Neural cell (in vitro differentiated cells): ENCODE measurements around the gene BABAM2. TPM values are rescaled to one million over a fixed set of nuclear protein-coding genes. Genes with fewer than 3 reads are reported as not detected.

Source experiments
- H2AFZ ChIP-seq: fragments of 200-600, 300-800 bp; sonication (generic), shearing (Covaris generic); 2 replicates; pipeline ENCODE4 v1.6.0; 2014; ENCODE audit warnings: low read depth, mild to moderate bottlenecking, antibody characterized with exemption, low read length, moderate library complexity
- H3F3A ChIP-seq: fragments of 200-600 bp; shearing (Covaris generic); 2 replicates; pipeline ENCODE4 v1.6.1; 2016; ENCODE audit warnings: mild to moderate bottlenecking, moderate library complexity, mixed read lengths, antibody characterized with exemption, low read length; ENCODE audit not compliant: insufficient read depth, poor library complexity, severe bottlenecking
- H3K27ac ChIP-seq: fragments of 200-600, 300-800 bp; sonication (generic), shearing (Covaris generic); 2 replicates; pipeline ENCODE4 v1.5.1; 2014; ENCODE audit warnings: mild to moderate bottlenecking, low read length, moderate library complexity
- H3K27me3 ChIP-seq: fragments of 300-800, 200-600 bp; sonication (generic), shearing (Covaris generic); 2 replicates; pipeline ENCODE4 v1.6.0; 2014; ENCODE audit warnings: mild to moderate bottlenecking, low read depth, low read length, moderate library complexity; ENCODE audit not compliant: insufficient read depth
- H3K36me3 ChIP-seq: fragments of 300-800, 200-600 bp; sonication (generic), shearing (Covaris generic); 2 replicates; pipeline ENCODE4 v1.5.1; 2014; ENCODE audit warnings: mild to moderate bottlenecking, antibody characterized with exemption, low read length, moderate library complexity; ENCODE audit not compliant: insufficient read depth
- H3K4me2 ChIP-seq: fragments of 300-800, 200-600 bp; sonication (generic), shearing (Covaris generic); 2 replicates; pipeline ENCODE4 v1.6.0; 2014; ENCODE audit warnings: mild to moderate bottlenecking, low read length
- H3K4me3 ChIP-seq: fragments of 300-800, 200-600 bp; sonication (generic), shearing (Covaris generic); 2 replicates; pipeline ENCODE4 v1.5.1; 2014; ENCODE audit warnings: mild to moderate bottlenecking, low read length, moderate library complexity
- H3K79me2 ChIP-seq: fragments of 200-600 bp; shearing (Covaris generic); replicated peaks from 2 replicates; pipeline ENCODE4 v1.6.0; 2014; ENCODE audit warnings: mild to moderate bottlenecking, low read length, moderate library complexity; ENCODE audit not compliant: insufficient read depth
- H3K9ac ChIP-seq: fragments of 300-800, 200-600 bp; sonication (generic), shearing (Covaris generic); 2 replicates; pipeline ENCODE4 v1.6.1; 2016; ENCODE audit warnings: mild to moderate bottlenecking, low read length, mixed read lengths
- H3K9me2 ChIP-seq: fragments of 200-600 bp; shearing (Covaris generic); 2 replicates; pipeline ENCODE4 v1.6.1; 2016; ENCODE audit warnings: mild to moderate bottlenecking, low read length, mixed read lengths; ENCODE audit not compliant: insufficient read depth
- H3K9me3 ChIP-seq: fragments of 200-600, 300-800 bp; sonication (generic), shearing (Covaris generic); 2 replicates; pipeline ENCODE4 v1.6.1; 2016; ENCODE audit warnings: mild to moderate bottlenecking, mixed run types, low read length, moderate library complexity, mixed read lengths
- H4K20me1 ChIP-seq: fragments of 200-600 bp; shearing (Covaris generic); 2 replicates; pipeline ENCODE4 v1.6.1; 2016; ENCODE audit warnings: mild to moderate bottlenecking, mixed run types; ENCODE audit not compliant: insufficient read depth
- EP300 ChIP-seq: fragments of 450-650 bp; conservative IDR thresholded peaks from 2 replicates; pipeline ENCODE4 v1.6.1; 2014; ENCODE audit warnings: antibody characterized with exemption, mild to moderate bottlenecking, moderate library complexity; ENCODE audit not compliant: poor library complexity, severe bottlenecking
- EZH2 ChIP-seq: fragments of 200-600, 300-800 bp; shearing (Covaris generic), sonication (generic); IDR thresholded peaks from 2 replicates; pipeline ENCODE4 v1.6.1; 2014; ENCODE audit warnings: antibody characterized with exemption, low read length, borderline replicate concordance, mild to moderate bottlenecking; ENCODE audit not compliant: insufficient read depth, poor library complexity, severe bottlenecking
- MXI1 ChIP-seq: fragments of 450-650 bp; conservative IDR thresholded peaks from 2 replicates; pipeline ENCODE4 v1.6.1; 2014; ENCODE audit warnings: antibody characterized with exemption, mild to moderate bottlenecking; ENCODE audit not compliant: poor library complexity, severe bottlenecking
- POLR2AphosphoS5 ChIP-seq: IDR thresholded peaks from 2 replicates; pipeline ENCODE4 v1.6.1; 2012
- RAD21 ChIP-seq: fragments of 450-650 bp; conservative IDR thresholded peaks from 2 replicates; pipeline ENCODE4 v1.6.1; 2014; ENCODE audit warnings: antibody characterized with exemption, mild to moderate bottlenecking, moderate library complexity
- REST ChIP-seq: IDR thresholded peaks from 2 replicates; pipeline ENCODE4 v1.6.1; 2012; ENCODE audit warnings: borderline replicate concordance
- SMC3 ChIP-seq: fragments of 450-650 bp; conservative IDR thresholded peaks from 2 replicates; pipeline ENCODE4 v1.6.1; 2014; ENCODE audit warnings: antibody characterized with exemption, mild to moderate bottlenecking, moderate library complexity; ENCODE audit not compliant: poor library complexity
- TAF1 ChIP-seq: IDR thresholded peaks from 2 replicates; pipeline ENCODE4 v1.6.1; 2012; ENCODE audit warnings: low read depth
- polyA plus RNA-seq: library from polyadenylated mRNA; depleted of rRNA; stranded (reverse); fragments of >200 nt; gene quantifications from 2 replicates; pipeline ENCODE4 v1.2.3, GENCODE V29; 2014
- TF ChIP-seq, protein P1 (sequence below): fragments of 450-650 bp; IDR thresholded peaks from 2 replicates; pipeline ENCODE4 v1.5.1; 2014; ENCODE audit warnings: antibody characterized with exemption, mild to moderate bottlenecking, moderate library complexity; ENCODE audit not compliant: poor library complexity, severe bottlenecking

BABAM2 gene
- polyA plus RNA-seq, 1 donor from 2014 or later: 15.3 TPM

DNA sequence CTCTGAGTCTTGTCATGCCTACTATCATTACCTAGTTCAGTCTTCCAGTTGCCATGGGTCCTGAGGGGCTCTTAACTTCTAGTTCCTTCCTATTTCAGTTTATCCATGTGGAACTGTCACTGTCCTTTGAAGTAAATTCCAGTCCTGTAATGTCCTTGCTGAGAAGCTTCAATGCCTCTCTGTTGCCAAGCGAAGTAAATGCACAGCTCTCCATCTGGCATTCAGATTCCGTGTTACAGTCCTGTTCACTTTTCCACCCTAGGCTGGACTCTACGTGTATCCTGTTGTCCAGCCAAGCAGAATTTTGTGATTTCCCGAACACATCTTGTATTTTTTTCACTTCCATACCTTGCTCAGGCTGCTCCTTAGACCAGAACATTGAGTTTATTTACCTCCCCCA, 245.3 kb downstream of the BABAM2 start:
- Histone ChIP-seq H3K9me2 (no peaks in the 10 kb centered on the region), H3K36me3 (no peaks in the 10 kb centered on the region), H3K79me2 (no peaks in the 10 kb centered on the region), H2AFZ (no peak overlapping the region), H3F3A (no peaks in the 10 kb centered on the region), H3K9ac (no peak overlapping the region), H3K9me3 (no peaks in the 10 kb centered on the region), H3K4me3 (no peak overlapping the region), H3K27me3 (no peaks in the 10 kb centered on the region), H4K20me1 (no peaks in the 10 kb centered on the region), H3K27ac (no peak overlapping the region), H3K4me2 (no peak overlapping the region)
- no peak for TF ChIP-seq EP300
- TF ChIP-seq REST: no peak
- TF ChIP-seq POLR2AphosphoS5: no peak
- TF ChIP-seq SMC3: no peak
- no peak for TF ChIP-seq TAF1
- no peak for TF ChIP-seq EZH2
- TF ChIP-seq MXI1: no peak
- TF ChIP-seq, protein P1, sequence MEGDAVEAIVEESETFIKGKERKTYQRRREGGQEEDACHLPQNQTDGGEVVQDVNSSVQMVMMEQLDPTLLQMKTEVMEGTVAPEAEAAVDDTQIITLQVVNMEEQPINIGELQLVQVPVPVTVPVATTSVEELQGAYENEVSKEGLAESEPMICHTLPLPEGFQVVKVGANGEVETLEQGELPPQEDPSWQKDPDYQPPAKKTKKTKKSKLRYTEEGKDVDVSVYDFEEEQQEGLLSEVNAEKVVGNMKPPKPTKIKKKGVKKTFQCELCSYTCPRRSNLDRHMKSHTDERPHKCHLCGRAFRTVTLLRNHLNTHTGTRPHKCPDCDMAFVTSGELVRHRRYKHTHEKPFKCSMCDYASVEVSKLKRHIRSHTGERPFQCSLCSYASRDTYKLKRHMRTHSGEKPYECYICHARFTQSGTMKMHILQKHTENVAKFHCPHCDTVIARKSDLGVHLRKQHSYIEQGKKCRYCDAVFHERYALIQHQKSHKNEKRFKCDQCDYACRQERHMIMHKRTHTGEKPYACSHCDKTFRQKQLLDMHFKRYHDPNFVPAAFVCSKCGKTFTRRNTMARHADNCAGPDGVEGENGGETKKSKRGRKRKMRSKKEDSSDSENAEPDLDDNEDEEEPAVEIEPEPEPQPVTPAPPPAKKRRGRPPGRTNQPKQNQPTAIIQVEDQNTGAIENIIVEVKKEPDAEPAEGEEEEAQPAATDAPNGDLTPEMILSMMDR: no peak
- TF ChIP-seq RAD21: no peak

DNA sequence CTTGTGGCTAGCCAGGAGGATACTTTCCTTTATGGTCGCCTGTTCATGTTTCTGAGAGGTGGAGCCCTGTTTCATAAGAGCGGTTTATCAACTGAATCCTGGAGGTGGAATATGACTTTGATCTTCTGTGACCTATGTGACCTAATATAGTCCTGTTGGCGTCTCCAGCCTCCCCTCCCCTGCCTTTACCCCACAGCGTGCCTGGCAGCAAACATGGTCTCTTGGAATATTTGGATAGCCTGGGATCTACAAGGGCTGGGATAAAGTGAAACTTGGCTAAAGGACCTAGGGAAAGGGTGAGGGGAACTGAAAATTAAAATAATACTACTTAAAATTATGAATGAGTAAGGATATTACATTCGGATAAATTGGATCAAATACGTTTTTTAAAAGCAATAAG, 246.0 kb downstream of the BABAM2 start:
- TF ChIP-seq MXI1 (no peak), SMC3 (no peak), RAD21 (no peak), TAF1 (no peak), EZH2 (no peak), EP300 (no peak), REST (no peak), POLR2AphosphoS5 (no peak)
- TF ChIP-seq, protein P1: no peak
- H2AFZ ChIP-seq: no peak overlapping the region
- no peak overlapping the region for H3K9ac ChIP-seq
- H4K20me1 ChIP-seq: no peaks in the 10 kb centered on the region
- H3K9me2 ChIP-seq: no peaks in the 10 kb centered on the region
- no peaks in the 10 kb centered on the region for H3K9me3 ChIP-seq
- H3K79me2 ChIP-seq: no peaks in the 10 kb centered on the region
- no peaks in the 10 kb centered on the region for H3F3A ChIP-seq
- H3K36me3 ChIP-seq: no peaks in the 10 kb centered on the region
- H3K4me3 ChIP-seq: no peak overlapping the region
- H3K27ac ChIP-seq: no peak overlapping the region
- H3K27me3 ChIP-seq: no peaks in the 10 kb centered on the region
- H3K4me2 ChIP-seq: no peak overlapping the region
